Measurements from ENCODE around the gene ITSN1. TPM values are rescaled to one million over a fixed set of nuclear protein-coding genes. Genes with fewer than 3 reads are reported as not detected.

Gene ITSN1
- total RNA-seq, 1 experiment from 2014 or later, result 30.6 TPM

DNA sequence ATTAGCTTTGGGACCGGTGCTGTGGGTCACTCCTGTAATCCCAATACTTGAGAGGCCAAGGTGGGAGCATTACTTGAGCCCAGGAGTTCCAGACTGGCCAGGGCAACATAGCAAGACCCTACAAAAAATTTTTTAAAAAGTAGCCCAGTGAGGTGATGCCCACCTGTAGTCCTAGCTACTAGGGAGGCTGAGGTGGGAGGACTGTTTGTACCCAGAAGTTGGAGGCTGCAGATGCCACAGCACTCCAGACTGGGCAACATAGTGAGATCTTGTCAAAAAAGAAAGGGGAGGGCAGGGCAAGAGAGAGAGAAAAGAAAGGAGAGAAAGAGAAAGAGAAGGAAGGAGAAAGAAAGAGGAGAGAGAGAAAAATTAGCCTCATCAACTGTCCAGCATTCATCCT lies 6.3 kb downstream of the ITSN1 start:
- peaks cover 29% of the 10 kb centered on the region for H3K4me1 Mint-ChIP-seq (ENCODE audit: low read depth, unreplicated experiment)
- TF ChIP-seq, protein P1, sequence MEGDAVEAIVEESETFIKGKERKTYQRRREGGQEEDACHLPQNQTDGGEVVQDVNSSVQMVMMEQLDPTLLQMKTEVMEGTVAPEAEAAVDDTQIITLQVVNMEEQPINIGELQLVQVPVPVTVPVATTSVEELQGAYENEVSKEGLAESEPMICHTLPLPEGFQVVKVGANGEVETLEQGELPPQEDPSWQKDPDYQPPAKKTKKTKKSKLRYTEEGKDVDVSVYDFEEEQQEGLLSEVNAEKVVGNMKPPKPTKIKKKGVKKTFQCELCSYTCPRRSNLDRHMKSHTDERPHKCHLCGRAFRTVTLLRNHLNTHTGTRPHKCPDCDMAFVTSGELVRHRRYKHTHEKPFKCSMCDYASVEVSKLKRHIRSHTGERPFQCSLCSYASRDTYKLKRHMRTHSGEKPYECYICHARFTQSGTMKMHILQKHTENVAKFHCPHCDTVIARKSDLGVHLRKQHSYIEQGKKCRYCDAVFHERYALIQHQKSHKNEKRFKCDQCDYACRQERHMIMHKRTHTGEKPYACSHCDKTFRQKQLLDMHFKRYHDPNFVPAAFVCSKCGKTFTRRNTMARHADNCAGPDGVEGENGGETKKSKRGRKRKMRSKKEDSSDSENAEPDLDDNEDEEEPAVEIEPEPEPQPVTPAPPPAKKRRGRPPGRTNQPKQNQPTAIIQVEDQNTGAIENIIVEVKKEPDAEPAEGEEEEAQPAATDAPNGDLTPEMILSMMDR (IDR thresholded peaks at IDR 0.05; ENCODE audit: unreplicated experiment), result no peak
- peaks cover 3% of the 10 kb centered on the region for H3K36me3 Mint-ChIP-seq (ENCODE audit: insufficient read depth, unreplicated experiment)
- intact Hi-C loops (cut with micrococcal nuclease; ENCODE audit: unreplicated experiment), result loop anchor here (10.0 kb wide), 1 partner anchor 136 kb away; no protein-coding TSS in a partner anchor
- CTCF ChIA-PET, result no interaction called here
- no TSS peak for BruUV-seq (replicated peaks)
- no peak for DNase-seq
- H3K27ac Mint-ChIP-seq (ENCODE audit: unreplicated experiment), result no peak overlapping the region
- no peaks in the 10 kb centered on the region for H3K27me3 Mint-ChIP-seq (ENCODE audit: unreplicated experiment)
- no peak overlapping the region for H3K4me3 Mint-ChIP-seq (ENCODE audit: low read depth, unreplicated experiment)
- no peaks in the 10 kb centered on the region for H3K9me3 Mint-ChIP-seq (ENCODE audit: low read depth, unreplicated experiment)

DNA sequence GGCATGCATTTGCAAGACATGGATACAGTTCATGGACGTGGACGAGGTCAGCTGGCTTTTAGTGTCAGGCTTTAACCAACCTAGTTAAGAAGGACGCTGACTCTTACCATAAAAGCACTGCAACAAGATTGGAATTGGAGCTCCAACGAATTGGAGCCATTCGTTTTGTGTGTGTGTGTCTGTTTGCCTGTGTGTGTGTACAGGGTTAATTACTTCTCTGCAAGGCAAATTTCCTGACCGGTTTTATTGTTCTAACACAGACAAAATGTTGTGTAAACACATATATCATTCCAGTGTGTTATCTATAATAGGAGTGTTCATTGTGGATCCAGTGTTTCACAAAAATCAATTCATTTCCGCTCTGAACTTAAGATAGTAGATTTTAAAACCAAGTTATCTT lies 7.9 kb downstream of the ITSN1 start:
- Mint-ChIP-seq H3K9me3 (ENCODE audit: low read depth, unreplicated experiment) (no peaks in the 10 kb centered on the region), H3K4me3 (ENCODE audit: low read depth, unreplicated experiment) (no peak overlapping the region), H3K27ac (ENCODE audit: unreplicated experiment) (no peak overlapping the region), H3K27me3 (ENCODE audit: unreplicated experiment) (no peaks in the 10 kb centered on the region), H3K36me3 (ENCODE audit: insufficient read depth, unreplicated experiment) (peaks cover 9% of the 10 kb centered on the region), H3K4me1 (ENCODE audit: low read depth, unreplicated experiment) (peaks cover 41% of the 10 kb centered on the region)
- no peak for DNase-seq
- intact Hi-C loops (cut with micrococcal nuclease; ENCODE audit: unreplicated experiment), result no loop called here
- TF ChIP-seq, protein P1 (IDR thresholded peaks at IDR 0.05; ENCODE audit: unreplicated experiment), result no peak
- no TSS peak for BruUV-seq (replicated peaks)
- CTCF ChIA-PET, result interaction anchor here (0.7 to 1.2 kb wide), 3 partner anchors 36 to 83 kb away, joined by 3 read pairs; no protein-coding TSS in a partner anchor

DNA sequence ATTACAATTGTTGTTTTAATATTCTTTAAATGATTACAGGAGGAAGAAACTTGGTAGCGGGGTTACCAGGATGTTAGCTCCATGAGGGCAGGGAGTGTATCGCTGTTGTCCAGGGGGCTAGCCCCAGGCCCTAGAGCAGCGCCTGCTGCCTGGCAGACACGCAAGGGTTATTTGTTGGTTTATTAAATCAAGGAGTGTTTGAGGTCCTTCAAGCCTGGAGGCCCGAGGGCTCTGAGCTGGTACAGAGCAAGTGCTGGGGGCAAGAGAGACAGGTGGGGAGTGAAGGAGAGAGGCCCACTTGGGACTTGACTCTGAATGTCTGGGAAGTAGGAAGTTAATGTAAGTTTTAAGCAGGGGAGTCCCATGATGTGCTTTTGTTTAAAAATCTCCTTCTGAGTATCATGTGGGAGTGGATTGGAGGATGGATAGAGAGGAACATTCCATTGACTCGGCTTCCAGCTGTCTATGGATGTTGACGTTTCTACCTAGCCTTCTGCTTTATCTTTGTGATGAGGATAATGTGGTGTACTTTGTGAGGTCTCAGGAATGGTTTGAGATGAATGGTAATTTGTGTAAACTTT lies 8.7 kb downstream of the ITSN1 start:
- H3K9me3 Mint-ChIP-seq (ENCODE audit: low read depth, unreplicated experiment), result no peaks in the 10 kb centered on the region
- no TSS peak for BruUV-seq (replicated peaks)
- H3K4me1 Mint-ChIP-seq (ENCODE audit: low read depth, unreplicated experiment), result peaks cover 48% of the 10 kb centered on the region
- DNase-seq, result no peak
- CTCF ChIA-PET, result interaction anchor here (1.2 kb wide), 1 partner anchor 53 kb away, joined by 3 read pairs; no protein-coding TSS in a partner anchor
- H3K36me3 Mint-ChIP-seq (ENCODE audit: insufficient read depth, unreplicated experiment), result peaks cover 15% of the 10 kb centered on the region
- no peak overlapping the region for H3K4me3 Mint-ChIP-seq (ENCODE audit: low read depth, unreplicated experiment)
- intact Hi-C loops (cut with micrococcal nuclease; ENCODE audit: unreplicated experiment), result no loop called here
- no peak overlapping the region for H3K27ac Mint-ChIP-seq (ENCODE audit: unreplicated experiment)
- H3K27me3 Mint-ChIP-seq (ENCODE audit: unreplicated experiment), result no peaks in the 10 kb centered on the region
- TF ChIP-seq, protein P1 (IDR thresholded peaks at IDR 0.05; ENCODE audit: unreplicated experiment), result no peak

DNA sequence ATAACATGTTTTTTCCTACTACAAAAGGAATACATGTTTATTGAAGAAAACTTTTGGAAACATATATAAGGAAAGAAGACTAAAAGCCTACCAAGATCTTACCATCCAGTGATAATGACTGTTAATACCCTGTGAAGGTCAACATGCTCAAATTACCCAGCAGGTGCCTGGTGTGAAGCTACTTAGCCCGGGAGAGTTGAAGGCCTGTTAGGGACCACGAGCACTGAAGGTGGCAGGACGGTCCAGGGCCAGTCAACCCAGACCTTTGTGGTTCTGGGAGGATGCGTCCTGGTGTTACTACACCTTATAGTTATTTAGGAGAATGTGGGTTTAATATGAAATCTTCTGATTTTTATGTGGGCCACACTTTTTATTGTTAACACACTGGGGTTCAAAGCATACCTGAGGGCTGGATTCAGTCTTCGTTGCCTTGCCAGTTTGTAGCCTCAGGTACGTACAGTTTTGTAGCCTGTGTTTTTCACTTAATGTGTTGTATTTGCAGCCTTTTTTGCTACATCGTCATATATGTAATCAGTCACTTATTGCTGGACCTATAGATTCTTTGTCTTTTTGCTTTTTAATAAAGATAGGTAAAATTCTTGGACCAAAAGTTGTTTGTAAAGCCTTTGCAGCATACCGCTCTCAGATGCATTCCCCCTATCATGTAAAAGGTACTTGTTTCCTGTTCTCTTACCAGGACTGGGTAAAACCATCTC lies 9.8 kb downstream of the ITSN1 start:
- H3K9me3 Mint-ChIP-seq (ENCODE audit: low read depth, unreplicated experiment), result no peaks in the 10 kb centered on the region
- intact Hi-C loops (cut with micrococcal nuclease; ENCODE audit: unreplicated experiment), result no loop called here
- BruUV-seq (replicated peaks), result no TSS peak
- peaks cover 56% of the 10 kb centered on the region for H3K4me1 Mint-ChIP-seq (ENCODE audit: low read depth, unreplicated experiment)
- TF ChIP-seq, protein P1 (IDR thresholded peaks at IDR 0.05; ENCODE audit: unreplicated experiment), result no peak
- no peak for DNase-seq
- CTCF ChIA-PET, result no interaction called here
- H3K4me3 Mint-ChIP-seq (ENCODE audit: low read depth, unreplicated experiment), result no peak overlapping the region
- H3K27ac Mint-ChIP-seq (ENCODE audit: unreplicated experiment), result no peak overlapping the region
- peaks cover 20% of the 10 kb centered on the region for H3K36me3 Mint-ChIP-seq (ENCODE audit: insufficient read depth, unreplicated experiment)
- no peaks in the 10 kb centered on the region for H3K27me3 Mint-ChIP-seq (ENCODE audit: unreplicated experiment)
